AG08396 (cell line): Measurements from ENCODE around the gene NTMT1.

Source experiments
- DNase-seq: peaks from one replicate; pipeline ENCODE4 v3.0.0; 2012; ENCODE audit warnings: low spot score, mixed read lengths

Gene NTMT1

GRCh38 chr9:129678844-129679243 lies 52.9 kb downstream of the NTMT1 start:
- DNase-seq: no peak

DNA sequence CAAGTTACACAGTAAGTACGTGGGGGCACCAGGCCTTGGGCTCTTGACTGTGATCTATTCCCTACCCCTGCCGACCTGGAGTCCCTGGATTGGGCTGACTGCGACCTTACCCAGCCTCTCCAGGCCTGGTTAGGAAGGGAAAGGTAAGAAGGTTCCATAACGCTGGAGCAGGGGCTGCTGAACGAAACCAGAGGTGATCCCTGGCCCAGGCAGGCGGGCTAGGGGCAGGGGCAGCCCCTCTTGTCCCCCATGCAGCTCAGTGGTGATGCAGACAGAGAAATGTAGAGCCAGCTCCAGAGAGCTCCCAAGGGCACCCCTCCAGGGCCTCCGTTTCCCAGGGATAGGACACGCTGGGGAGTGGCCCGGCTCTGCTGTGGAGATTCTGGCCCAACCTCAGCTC lies 53.6 kb downstream of the NTMT1 start:
- DNase-seq: no peak

DNA sequence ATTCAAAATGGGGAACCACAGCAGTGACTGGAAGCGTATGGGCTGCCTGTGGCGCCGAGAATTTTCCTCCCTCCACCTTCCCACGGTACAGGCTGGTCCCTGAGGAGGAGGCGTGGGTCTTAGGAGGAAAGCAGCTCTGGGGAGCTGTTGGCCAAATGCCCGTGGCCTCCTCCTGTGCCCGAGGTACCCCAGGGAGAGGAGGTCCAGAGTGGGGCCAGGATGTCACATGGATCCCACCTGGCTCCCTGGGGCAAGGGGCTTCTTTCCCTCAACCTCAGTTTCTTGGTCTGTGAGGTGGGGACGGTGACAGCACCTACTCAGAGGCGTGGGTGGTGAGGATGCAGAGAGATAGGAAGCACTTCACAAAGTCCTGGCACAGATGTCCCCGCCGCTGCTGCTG lies 56.0 kb downstream of the NTMT1 start:
- no peak for DNase-seq

DNA sequence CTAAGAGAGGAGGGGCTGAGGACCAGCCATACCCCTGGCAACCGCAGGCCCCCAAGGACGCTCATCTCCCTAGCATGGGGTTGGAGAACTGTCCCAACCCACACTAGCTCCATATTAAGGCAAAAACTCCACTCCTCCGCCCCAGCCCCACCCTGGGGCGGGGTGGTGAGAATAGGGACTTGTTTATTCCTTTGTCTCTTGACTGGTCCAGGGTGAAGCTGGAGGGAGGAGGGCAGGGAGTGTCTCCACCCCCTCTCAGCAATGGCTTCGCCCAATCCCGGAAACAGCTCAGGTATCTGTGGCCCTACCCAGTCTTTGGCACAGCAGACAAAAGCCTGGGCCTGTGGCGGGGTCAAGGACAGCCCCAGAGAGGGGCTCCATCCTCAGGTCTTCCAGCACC lies 56.4 kb downstream of the NTMT1 start:
- no peak for DNase-seq

DNA sequence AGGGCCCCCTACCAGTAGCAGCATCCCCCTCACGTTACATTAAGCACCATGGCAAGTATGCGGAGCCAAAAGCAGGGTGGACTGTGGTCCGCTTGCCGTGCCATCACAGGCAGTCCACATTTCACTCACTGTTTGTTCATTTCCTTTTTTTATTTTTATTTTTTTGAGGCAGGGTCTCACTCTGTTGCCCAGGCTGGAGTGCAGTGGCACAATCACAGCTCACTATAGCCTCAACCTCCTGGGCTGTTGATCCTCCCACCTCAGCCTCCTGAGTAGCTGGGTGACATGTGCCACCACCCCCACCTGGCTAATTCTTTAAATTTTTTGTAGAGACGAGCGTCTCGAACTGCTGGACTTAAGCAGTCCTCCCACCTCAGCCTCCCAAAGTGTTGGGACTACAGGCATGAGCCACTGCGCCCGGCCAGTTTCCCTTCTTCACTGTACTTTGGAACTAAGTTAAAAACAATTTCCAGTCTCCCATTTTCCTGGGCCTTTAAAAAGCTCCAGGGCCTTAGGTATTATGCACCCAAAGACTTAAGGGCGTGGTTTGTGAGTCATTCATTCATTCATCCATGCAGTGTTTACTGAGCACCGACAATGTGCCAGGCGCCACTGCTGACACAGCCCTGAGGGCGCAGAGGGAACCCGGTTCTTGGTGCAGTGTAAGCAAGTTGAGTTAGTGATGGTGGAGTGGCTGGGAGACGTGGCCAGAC lies 59.4 kb downstream of the NTMT1 start:
- DNase-seq: peak; percentile 73
